GM20431 (cell line): ENCODE measurements around the gene SUMO4.

Source experiments
- in situ Hi-C: fragments of 300-500 bp; cut with MseI, MboI; formaldehyde crosslinking; loops from one replicate; pipeline ENCODE4 v1.15.0; 2020; ENCODE audit warnings: low sequenced_read_pairs; ENCODE audit not compliant: unreplicated experiment

Gene SUMO4

DNA sequence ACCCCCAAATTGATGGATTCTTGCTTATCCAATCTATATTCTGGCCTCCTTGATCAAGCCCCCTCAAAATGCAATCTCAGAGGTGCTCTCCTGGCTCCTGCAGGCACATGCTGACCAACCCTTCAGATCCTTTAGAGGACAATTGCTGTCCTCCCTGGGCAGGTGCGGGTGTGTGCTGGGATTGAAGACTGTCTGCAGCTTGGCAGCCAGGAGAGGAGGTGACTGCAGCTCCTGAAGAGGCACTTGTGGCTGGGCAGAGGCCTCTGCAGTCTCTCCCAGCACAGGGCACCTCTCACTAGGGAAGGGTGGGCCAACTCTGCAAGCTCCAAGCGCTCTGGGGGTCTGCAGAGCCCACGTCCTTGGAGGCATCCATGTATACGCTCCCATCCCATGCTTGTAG, 28.5 kb downstream of the SUMO4 start:
- in situ Hi-C loops, result loop anchor here (10.0 to 25.0 kb wide), 2 partner anchors 341 to 404 kb away; no protein-coding TSS in a partner anchor

DNA sequence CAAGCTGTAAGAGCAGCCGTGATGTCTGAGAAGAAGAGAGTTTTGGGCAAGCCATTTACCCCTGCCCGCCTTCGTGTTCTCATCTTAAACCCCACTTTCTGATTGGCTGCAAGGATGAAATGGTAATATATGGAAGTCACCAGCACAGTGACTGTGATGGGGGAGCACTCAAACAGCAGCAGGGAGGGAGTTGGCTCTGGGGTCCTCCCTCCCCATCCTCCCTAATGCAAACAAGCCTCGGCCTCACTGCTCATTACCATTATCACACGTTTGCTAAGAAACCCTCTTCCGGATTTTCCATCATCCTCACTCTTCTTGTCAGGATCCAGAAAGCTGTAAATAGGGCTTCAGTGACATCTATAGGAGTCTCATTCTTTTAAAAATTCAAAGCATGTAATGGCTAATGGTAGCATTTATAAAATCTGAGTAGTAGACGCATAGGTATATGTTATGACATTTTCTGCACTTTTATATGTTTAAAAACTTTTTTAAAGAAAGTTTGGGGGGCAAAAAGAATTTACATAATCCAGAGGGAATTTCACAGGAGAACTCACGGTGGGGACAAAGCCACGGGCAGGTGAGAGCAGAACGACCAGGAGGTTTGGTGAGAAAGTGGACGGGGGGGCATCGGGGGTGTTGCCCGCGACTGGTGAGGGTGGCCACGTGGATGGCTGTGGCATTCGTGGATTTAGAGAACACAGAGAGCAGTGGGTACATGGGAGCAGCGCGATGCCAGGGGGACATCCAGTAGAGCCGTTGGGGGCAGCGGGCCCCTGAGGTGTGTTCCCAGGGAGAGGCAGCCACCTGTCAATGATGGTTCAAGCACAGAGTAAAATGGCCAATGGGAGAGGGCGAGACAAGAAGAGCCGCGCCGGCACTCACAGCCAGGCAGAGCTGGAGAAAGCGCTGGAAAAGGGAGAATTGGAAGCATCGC, 29.6 kb downstream of the SUMO4 start:
- in situ Hi-C loops, result loop anchor here (10.0 to 25.0 kb wide), 2 partner anchors 342 to 405 kb away; no protein-coding TSS in a partner anchor

DNA sequence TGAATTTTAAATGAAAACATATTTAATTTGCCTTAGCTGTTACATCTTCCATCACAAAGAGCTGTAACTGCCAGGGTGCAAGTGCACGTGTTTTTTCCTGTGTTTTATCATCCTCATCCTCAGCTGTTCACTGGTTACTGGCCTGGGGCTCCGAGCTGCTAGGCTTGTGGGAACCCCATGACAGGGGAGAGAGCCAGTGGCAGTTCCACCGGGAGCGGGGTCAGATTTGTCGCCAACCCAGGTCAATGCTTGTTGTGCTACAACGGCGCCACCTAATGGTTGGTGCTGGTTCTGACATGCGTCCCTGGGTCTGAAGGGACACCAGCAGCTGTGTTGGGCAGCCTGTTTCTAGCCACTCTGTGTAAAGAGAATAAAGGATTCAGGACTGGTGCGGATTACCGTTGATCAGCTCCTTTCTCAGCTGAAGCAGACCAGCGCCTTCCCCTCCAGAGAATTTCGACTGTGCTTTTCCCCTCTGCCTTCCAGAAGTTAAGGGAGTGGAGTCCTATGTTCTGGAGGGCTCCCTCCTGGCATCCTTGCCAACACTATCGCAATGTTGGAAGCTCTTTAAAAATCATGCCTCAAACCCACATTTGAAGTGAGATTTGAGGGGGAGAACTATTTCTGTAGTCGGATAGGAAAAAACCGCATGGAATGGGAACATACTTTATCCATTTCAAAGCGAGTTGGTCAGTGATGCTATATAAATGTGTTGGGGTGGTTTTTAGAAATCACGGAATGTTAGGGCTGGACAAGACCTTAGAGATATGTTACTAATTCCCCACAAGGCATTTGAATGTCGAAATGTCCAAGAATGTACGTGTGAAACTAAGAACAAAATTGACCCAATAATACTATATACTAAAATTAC, 32.1 kb downstream of the SUMO4 start:
- in situ Hi-C loops, result loop anchor here (25.0 kb wide), 1 partner anchor 345 kb away; no protein-coding TSS in a partner anchor

DNA sequence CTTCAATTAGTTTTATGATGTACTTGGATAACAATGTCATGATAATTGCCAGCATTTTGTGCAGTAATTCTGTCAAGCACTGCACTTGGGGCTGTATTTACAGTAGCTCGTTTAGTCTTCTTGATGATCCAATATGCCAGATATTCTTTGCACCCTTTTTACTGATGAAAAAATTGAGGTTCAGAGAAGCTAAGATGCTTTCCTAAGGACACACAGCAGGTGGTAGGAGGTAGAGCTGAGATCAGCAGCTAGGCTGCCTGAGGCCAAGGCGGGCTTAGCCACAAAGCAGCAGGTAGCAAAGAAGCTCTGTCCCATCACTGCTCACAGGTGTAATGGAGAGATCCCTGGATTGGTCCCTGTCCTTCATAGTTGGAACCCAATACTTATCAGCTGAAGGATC, 33.3 kb downstream of the SUMO4 start:
- in situ Hi-C loops, result loop anchor here (25.0 kb wide), 1 partner anchor 346 kb away; no protein-coding TSS in a partner anchor

DNA sequence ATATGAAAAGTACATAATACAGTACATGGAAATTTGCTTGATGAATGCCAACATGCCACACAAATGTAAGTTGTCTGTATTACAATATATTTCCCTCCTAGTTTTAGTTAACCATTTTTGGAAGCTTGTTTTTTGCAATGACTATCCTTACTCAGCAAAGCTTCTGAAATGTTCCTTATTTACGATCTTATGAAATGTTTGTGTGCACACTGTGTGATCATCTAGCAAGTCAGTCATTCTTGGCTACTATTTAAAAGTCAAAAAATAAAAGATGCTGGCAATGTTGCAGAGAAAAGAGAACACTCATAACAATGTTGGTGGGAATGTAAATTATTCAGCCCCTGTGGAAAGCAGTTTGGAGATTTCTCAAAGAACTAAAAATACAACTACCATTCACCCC, 33.8 kb downstream of the SUMO4 start:
- in situ Hi-C loops, result loop anchor here (25.0 kb wide), 1 partner anchor 347 kb away; no protein-coding TSS in a partner anchor

DNA sequence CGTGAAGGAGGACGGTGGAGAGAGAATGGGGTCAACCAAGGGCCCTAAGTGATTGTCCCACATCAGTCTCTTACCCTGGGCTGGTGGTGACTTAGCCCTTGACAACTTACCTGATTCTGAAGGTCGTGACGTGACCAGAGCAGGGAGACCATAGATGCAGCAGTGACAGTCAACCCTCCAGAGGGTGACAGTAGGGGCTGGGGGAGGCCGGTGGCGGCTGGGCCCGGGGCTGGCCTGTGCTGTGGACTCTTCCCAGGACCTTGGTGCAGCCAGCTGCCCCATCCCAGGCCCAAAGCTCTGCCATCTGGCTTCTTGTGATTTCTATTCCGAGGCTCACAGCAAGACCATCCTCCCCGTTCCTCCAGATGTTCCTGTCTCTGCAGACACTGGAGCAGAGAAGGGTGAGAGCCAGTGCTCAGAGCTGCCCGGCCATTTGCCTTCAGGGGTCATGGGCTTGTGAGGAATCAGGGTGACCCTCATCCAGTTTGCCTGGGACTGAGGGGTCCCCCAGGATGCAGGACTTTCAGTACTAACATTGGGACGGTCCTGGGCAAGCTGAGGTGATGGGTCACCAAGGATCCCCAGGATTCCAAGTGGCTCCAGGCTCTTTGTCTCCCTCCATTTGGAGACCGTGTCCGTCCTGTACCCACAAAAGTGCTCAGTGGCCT, 36.0 kb downstream of the SUMO4 start:
- in situ Hi-C loops, result loop anchor here (25.0 kb wide), 1 partner anchor 349 kb away; no protein-coding TSS in a partner anchor

DNA sequence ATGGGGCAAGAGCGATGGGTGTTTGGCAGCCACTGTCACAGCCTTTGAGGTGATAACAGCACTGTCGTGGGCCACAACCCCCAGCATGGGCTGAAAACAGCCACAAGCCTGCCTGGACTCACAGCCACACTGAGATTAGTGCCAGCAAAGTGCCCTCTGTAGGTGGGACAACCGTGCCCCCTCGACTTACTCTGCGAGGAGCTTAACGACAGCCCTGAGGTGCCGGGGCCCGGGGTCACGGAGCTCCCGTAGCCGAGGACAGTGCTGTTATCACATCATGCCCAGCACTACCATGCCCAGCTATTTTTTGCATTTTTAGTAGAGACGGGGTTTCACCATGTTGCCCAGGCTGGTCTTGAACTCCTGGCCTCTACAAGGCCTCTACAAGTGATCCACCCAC, 36.6 kb downstream of the SUMO4 start:
- in situ Hi-C loops, result loop anchor here (25.0 kb wide), 1 partner anchor 349 kb away; no protein-coding TSS in a partner anchor

DNA sequence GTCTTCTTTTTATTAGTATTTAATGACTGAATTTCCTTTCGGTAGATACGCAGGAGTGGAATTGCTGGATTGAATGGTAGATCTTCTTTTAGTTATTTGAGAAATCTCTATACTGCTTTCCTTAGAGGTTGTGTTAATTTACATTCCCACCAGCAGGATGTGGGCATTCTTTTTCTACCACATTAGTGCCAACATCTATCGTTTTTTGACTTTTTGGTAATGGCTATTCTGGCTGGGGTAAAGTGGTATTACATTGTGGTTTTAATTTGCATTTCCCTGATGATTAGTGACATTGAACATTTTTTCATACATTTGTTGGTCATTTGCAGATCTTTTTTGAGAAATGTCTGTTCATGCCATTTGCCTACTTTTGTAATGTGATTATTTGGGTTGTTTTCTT, 37.1 kb downstream of the SUMO4 start:
- in situ Hi-C loops, result loop anchor here (25.0 kb wide), 1 partner anchor 350 kb away; no protein-coding TSS in a partner anchor

DNA sequence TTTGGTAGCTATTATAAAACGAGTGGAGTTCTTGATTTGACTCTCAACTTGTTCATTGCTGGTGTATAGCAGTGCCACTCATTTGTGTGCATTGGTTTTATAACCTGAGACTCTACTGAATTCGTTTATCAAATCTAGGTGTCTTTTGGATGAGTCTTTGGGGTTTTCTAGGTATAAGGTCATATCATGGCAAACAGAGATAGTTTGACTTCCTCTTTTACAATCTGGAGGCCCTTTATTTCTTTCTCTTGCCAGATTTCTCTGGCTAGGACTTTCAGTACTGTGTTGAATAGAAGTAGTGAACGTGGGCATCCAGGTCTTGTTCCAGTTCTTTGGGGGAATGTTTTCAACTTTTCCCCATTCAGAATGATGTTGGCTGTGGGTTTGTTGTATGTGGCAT, 38.8 kb downstream of the SUMO4 start:
- in situ Hi-C loops, result loop anchor here (25.0 kb wide), 1 partner anchor 352 kb away; no protein-coding TSS in a partner anchor

DNA sequence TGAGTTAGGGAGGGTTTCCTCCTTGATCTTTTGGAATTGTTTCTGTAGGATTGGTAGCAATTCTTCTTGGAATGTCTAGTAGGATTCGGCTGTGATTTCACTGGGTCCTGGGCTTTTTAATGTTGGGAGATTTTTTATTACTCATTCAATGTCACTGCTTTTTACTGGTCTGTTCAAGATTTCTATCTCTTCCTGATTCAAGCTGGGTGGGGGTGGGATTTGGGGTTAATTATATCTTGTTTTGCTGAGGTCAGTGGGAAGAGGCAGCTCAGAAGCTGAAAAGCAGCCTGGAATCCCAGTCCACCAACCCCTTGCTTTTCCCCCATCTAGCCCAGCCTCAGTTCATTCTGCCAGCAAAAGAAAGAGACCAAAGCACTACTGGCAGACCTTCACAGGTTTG, 39.6 kb downstream of the SUMO4 start:
- in situ Hi-C loops, result loop anchor here (25.0 kb wide), 1 partner anchor 352 kb away; no protein-coding TSS in a partner anchor

DNA sequence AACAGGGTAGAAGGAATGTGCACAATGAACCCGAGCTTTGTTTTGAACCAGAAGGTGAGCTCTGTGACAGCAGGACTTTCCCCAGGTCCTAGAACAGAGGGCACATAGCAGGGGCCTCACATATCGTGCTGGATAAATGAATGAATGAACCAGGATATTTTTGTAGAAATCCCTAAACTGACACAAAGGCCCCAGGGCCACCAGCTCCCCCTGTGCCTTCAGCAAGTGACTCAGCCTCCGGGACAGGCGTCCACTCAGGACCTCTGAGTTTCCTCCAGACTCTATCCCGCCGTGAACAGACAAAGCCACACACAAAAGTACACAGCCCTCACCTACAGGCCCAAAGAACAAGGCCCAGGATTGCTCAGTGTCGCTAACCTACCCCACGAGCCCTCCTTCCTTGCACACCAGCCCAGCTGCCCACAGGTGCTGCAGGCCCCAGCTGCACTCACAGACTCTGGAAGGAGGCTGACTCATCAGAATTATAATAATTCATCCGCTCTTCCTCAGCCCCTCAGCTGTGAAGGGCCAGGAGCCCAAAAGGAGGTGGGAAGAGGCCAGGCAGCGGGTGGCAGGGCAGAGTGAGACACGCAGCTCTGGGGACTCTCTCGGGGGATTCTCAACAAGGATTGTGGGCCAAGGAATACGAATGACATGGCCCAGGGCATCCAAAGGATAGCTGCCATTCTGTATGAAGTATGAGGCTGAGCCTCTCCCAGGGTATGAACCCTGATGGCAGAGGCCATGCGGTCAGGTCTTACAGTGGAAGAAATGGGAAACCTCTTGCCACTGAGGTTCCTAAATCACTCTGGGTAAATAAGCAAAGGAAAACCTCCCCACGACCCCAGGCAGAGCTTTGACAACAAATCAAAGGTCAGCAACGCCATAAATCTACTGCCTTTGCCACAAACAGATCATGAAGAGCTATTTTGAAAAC, 40.9 kb downstream of the SUMO4 start:
- in situ Hi-C loops, result loop anchor here (25.0 kb wide), 1 partner anchor 354 kb away; no protein-coding TSS in a partner anchor

DNA sequence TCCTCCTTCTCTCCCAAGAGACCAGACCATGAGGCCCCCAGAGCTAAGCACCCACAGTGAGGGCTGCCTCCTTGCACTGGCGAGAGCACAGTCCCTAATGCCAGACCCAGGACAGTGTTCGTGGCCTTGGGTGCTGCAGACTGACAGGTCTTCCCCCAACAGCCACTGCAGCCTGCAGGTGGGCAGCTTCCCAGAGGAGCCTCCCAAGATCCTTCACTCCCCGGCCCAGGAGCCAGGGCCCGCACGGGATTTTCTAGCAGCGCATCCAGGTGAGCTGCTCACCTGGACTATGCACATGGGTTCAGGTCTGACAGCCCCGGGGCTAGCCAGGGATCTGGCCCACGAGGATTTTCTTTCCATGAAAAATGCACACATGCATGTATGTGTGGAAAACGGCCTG, 41.7 kb downstream of the SUMO4 start:
- in situ Hi-C loops, result loop anchor here (25.0 kb wide), 1 partner anchor 354 kb away; no protein-coding TSS in a partner anchor

DNA sequence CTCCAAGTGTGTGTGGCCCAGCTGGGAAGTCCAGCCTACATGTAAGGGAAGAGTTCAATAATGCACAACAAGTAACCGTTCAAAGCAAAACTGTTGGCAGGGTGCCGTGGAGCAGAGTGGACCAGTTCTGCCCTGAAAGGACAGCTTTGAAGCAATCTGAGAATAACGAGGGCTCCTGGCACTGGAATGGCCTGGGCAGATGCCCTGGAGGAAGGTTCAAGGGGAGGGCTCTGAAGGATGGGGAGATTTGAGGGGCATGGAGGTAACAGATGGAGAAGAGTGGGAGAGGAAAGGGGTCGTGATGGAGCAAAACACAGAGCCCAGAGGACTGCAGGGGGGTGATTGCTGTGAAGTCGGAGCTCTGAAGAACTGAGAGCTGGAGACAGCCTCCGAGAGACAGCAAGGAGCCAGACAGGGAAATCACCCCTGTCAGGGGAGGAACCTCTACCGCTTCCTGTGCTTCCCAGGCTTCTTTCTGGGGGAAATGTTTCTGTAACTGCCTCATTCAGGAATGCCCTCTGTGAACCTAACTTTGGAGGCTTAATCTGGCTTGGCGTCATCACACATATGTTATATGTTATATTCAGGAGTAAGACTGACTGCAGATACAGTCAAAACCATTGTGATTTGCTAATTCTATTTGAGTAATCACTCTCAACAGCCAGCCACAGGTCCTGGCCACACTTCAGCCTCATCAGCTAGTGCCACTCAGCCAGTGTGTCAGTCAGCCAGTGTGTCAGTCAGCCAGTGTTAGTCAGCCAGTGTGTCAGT, 43.5 kb downstream of the SUMO4 start:
- in situ Hi-C loops, result loop anchor here (25.0 kb wide), 1 partner anchor 356 kb away; no protein-coding TSS in a partner anchor

DNA sequence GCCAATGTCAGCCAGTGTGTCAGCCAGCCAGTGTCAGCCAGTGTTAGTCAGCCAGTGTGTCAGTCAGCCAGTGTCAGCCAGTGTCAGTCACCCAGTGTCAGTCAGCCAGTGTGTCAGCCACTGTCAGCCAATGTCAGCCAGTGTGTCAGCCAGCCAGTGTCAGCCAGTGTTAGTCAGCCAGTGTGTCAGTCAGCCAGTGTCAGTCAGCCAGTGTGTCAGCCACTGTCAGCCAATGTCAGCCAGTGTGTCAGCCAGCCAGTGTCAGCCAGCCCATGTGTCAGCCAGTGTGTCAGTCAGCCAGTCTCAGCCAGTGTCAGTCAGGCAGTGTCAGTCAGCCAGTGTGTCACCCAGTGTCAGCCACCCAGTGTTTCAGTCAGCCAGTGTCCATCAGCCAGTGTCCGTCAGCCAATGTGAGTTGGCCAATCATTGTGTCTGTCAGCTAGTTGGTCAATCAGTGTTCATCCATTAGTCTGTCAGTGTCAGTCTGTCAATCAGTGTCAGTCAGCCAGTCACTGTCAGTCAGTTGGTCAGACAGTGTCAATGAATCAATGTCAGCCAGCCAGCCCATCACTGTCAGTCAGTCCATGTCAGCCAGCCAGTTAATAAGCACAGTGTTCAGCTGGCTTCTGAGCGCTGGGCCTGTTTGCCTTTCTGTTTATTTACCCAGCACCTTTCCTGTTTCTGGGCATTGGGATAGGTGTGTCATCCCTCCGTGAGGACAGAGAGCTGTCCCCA, 44.5 kb downstream of the SUMO4 start:
- in situ Hi-C loops, result loop anchor here (25.0 kb wide), 1 partner anchor 357 kb away; no protein-coding TSS in a partner anchor

DNA sequence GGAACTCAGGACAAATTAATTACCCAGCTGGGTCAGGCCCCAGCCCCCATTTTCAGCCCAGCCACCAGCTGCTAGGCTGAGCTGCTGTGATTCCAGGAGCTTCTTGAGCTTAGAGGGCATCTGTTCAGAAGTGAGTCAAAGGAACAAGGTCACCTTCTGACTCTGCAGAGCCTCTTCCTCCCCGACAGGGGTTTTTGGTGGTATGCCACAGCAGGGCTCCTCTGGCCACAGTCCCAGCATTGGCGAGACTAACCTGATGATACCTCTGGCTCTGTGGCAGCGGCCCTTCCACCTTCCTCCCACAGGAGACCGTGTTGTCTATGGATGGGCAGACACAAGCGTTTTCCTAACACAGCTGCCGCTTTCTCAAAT, 45.0 kb downstream of the SUMO4 start:
- in situ Hi-C loops, result loop anchor here (25.0 kb wide), 1 partner anchor 358 kb away; no protein-coding TSS in a partner anchor

DNA sequence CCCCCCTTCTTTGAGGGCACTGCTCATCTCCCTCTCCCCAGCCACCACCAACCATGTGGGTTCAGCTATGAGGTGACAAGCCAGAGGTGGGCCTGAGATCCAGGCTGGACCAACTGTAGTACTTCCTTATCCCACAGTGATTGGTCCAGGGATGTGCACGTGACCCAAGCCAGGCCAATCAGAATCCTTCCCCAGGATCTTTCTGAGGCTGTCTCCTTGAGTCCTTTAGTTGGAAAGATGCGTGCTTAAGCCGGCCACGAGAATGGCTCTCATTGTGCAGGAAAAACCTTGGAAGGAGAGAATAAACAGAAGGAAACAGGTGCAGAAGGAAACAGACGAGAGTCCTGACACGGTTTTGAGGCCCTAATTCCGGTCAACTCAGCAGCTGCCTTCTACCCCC, 45.5 kb downstream of the SUMO4 start:
- in situ Hi-C loops, result loop anchor here (25.0 kb wide), 1 partner anchor 358 kb away; no protein-coding TSS in a partner anchor
